ENCODE results near the gene MOGAT2. TPM values are rescaled to one million over a fixed set of nuclear protein-coding genes. Genes with fewer than 3 reads are reported as not detected.

MOGAT2 gene
- total and polyA plus RNA-seq, 2 of the 4 experiments (the other 2 are of a cell fraction) = not detected

DNA sequence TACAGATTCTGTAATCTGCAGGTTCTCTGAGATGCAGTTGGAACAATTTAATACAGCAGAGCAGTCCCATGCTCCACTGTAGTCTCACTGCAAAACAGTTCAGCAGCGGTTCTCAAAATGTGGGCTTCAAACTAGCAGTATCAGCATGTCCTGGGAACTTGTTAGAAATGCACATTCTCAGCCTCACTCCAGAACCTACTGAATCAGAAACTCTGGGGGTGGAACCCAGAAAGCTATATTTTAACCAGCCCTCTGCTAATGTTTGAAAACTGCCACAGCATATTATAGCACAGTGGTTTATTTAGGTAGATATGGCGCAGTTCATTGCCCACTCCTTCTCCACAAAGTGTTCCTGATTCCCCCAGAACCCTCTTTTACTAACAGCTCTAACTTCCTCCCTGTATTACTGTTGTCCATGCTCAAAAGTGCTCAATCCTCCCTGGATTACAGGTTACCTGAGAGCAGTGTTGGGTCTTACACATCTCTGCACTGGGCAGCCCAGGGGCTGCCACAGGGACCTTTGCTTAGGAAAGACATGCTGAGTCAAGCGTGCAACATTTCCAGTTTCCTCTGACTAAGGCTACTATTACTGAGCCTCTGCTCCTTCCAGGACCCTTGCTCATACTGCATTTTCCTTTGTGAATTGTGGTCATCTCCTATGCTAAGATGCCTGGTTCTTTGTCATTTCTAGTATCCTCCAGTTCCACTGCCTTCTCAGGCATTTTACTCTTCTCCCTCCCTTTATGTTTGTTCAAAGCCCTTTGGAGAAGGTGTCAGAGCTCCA is 43.3 kb downstream of the MOGAT2 start:
- no peak overlapping the region for H3K4me2 ChIP-seq (ENCODE audit: low read depth, low read length)

More for the DNA sequence above, 43.3 kb downstream of the MOGAT2 start:
- Histone ChIP-seq H3K27ac (ENCODE audit: insufficient read depth, low read length) (no peak overlapping the region), H4K8ac (ENCODE audit: low read depth in 2 of 2, low read length in 2 of 2) (no peak overlapping the region), H2AK9ac (replicated peaks; ENCODE audit: low read depth, low read length, poor library complexity) (no peak overlapping the region), H4K20me1 (ENCODE audit: insufficient read depth, low read length) (no peaks in the 10 kb centered on the region), H3K56ac (ENCODE audit: extremely low read depth, insufficient read depth, low read length) (no peak overlapping the region), H4K5ac (ENCODE audit: low read depth, low read length) (no peak overlapping the region), H3K36me3 (ENCODE audit: control insufficient read depth, insufficient read depth, low read length) (no peaks in the 10 kb centered on the region), H4K91ac (ENCODE audit: insufficient read depth, low read depth, low read length) (no peak overlapping the region), H2BK15ac (ENCODE audit: low read depth, low read length) (no peak overlapping the region), H2BK5ac (ENCODE audit: low read depth, low read length, poor library complexity, severe bottlenecking) (no peak overlapping the region), H3K23ac (ENCODE audit: low read depth, low read length) (no peak overlapping the region), H2AK5ac (ENCODE audit: low read depth, low read length) (no peak overlapping the region), H3K27me3 (ENCODE audit: control insufficient read depth, insufficient read depth, low read length) (peaks cover 8% of the 10 kb centered on the region; the same call in 1 of the 2 replicates), H3K9ac (ENCODE audit: low read depth, low read length) (no peak overlapping the region), H3K9me1 (ENCODE audit: insufficient read depth, low read length) (no peaks in the 10 kb centered on the region; the same call in 1 of the 2 replicates), H3K4me3 (ENCODE audit: insufficient read depth, low read depth, low read length) (no peak overlapping the region), H2BK120ac (ENCODE audit: low read depth, low read length) (no peak overlapping the region), H3K14ac (replicated peaks; ENCODE audit: low read depth, low read length) (no peak overlapping the region), H2BK20ac (ENCODE audit: low read depth, low read length) (no peak overlapping the region), H3K18ac (ENCODE audit: low read depth, low read length) (no peak overlapping the region), H3K4ac (ENCODE audit: low read depth, low read length) (no peak overlapping the region), H2AFZ (replicated peaks; ENCODE audit: low read length, poor library complexity) (no peak overlapping the region), H3K79me1 (ENCODE audit: low read depth in 1 of 2, low read length in 2 of 2) (no peaks in the 10 kb centered on the region), H3K4me1 (ENCODE audit: control insufficient read depth, insufficient read depth, low read length) (peaks cover 4% of the 10 kb centered on the region), H3K9me3 (ENCODE audit: control insufficient read depth, insufficient read depth, low read length) (no peaks in the 10 kb centered on the region)
- no TSS peak for BruUV-seq (replicated peaks)
- ATAC-seq (ENCODE audit: low read depth) (peak; percentile 88), DNase-seq (peak; percentile 82)
- intact Hi-C loops (cut with micrococcal nuclease) (no loop called here), in situ Hi-C loops (cut with MboI; ENCODE audit: low sequenced_read_pairs) (no loop called here), dilution Hi-C loops (cut with HindIII; ENCODE audit: low sequenced_read_pairs, unreplicated experiment) (no loop called here)
- POLR2A ChIA-PET (ENCODE audit: unreplicated experiment) = no interaction called here
- CTCF ChIA-PET = no interaction called here
- no CpG with 5 or more reads among the region's 3 CpGs for WGBS, 2 experiments (ENCODE audit: extremely low coverage in 2 of 2, insufficient read length in 1 of 2)
- TF ChIP-seq POLR2A (IDR thresholded peaks at IDR 0.05; ENCODE audit: low read depth, low read length) (no peak), MXI1 (IDR thresholded peaks at IDR 0.05; ENCODE audit: borderline replicate concordance, low read depth, low read length) (no peak), RFX5 (IDR thresholded peaks at IDR 0.05; ENCODE audit: low read depth, low read length) (no peak), CEBPB (IDR thresholded peaks at IDR 0.05; ENCODE audit: low read depth, low read length) (peak; percentile 51; the same call in 1 of the 2 replicates), MAFK (IDR thresholded peaks at IDR 0.05; ENCODE audit: low read depth, low read length) (peak; percentile 38; the same call in 1 of the 2 replicates)
- TF ChIP-seq, protein P1, sequence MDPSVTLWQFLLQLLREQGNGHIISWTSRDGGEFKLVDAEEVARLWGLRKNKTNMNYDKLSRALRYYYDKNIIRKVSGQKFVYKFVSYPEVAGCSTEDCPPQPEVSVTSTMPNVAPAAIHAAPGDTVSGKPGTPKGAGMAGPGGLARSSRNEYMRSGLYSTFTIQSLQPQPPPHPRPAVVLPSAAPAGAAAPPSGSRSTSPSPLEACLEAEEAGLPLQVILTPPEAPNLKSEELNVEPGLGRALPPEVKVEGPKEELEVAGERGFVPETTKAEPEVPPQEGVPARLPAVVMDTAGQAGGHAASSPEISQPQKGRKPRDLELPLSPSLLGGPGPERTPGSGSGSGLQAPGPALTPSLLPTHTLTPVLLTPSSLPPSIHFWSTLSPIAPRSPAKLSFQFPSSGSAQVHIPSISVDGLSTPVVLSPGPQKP (IDR thresholded peaks at IDR 0.05; ENCODE audit: borderline replicate concordance, low read depth, low read length) = no peak
- TF ChIP-seq, protein P2, sequence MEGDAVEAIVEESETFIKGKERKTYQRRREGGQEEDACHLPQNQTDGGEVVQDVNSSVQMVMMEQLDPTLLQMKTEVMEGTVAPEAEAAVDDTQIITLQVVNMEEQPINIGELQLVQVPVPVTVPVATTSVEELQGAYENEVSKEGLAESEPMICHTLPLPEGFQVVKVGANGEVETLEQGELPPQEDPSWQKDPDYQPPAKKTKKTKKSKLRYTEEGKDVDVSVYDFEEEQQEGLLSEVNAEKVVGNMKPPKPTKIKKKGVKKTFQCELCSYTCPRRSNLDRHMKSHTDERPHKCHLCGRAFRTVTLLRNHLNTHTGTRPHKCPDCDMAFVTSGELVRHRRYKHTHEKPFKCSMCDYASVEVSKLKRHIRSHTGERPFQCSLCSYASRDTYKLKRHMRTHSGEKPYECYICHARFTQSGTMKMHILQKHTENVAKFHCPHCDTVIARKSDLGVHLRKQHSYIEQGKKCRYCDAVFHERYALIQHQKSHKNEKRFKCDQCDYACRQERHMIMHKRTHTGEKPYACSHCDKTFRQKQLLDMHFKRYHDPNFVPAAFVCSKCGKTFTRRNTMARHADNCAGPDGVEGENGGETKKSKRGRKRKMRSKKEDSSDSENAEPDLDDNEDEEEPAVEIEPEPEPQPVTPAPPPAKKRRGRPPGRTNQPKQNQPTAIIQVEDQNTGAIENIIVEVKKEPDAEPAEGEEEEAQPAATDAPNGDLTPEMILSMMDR (conservative IDR thresholded peaks at IDR 0.05; ENCODE audit: low read depth, low read length) = no peak
